C4-2B (cell line): ENCODE data around the gene HSDL1.

ENCODE experiments used
- CTCF ChIP-seq: fragments of 450-650 bp; conservative IDR thresholded peaks from 2 replicates; pipeline ENCODE4 v1.5.1; 2017; ENCODE audit warnings: mild to moderate bottlenecking
- ZFX ChIP-seq: fragments of 450-650 bp; IDR thresholded peaks from 2 replicates; pipeline ENCODE4 v1.6.1; 2017

- TF ChIP-seq CTCF (no peak), ZFX (no peak)
Measured at GRCh38 chr16:84132527-84133285, 12.3 kb downstream of the HSDL1 start.
